KOPT-K1 (cell line): ENCODE data around the gene SPRN.
"Not testable (repeated sequence)": the region's sequence is repeated elsewhere in the genome, so short reads cannot be mapped to it uniquely, and the experiment has no call there.

ENCODE experiments used
- H3K27ac ChIP-seq: fragments of 200-600 bp; sonication (generic); 2 replicates; pipeline ENCODE4 v1.5.1; 2016; ENCODE audit warnings: antibody characterized with exemption, mild to moderate bottlenecking, low read depth, low read length; ENCODE audit not compliant: poor library complexity, severe bottlenecking
- H3K36me3 ChIP-seq: fragments of 200-600 bp; sonication (generic); 2 replicates; pipeline ENCODE4 v1.5.1; 2017; ENCODE audit warnings: antibody characterized with exemption, mild to moderate bottlenecking, low read length, moderate library complexity; ENCODE audit not compliant: insufficient read depth
- H3K9me3 ChIP-seq: fragments of 200-600 bp; sonication (generic); 2 replicates; pipeline ENCODE4 v1.5.1; 2017; ENCODE audit warnings: antibody characterized with exemption, low read length, mild to moderate bottlenecking; ENCODE audit not compliant: insufficient read depth, poor library complexity, severe bottlenecking

SPRN gene

GRCh38 chr10:133448120-133448519 lies 23.7 kb upstream of the SPRN start:
- peaks cover 50% of the 10 kb centered on the region for H3K9me3 ChIP-seq
- H3K36me3 ChIP-seq, result no peaks in the 10 kb centered on the region
- H3K27ac ChIP-seq, result no peak overlapping the region

- Histone ChIP-seq H3K9me3 (peaks cover 50% of the 10 kb centered on the region), H3K36me3 (no peaks in the 10 kb centered on the region), H3K27ac (no peak overlapping the region)
These were observed 22.6 kb upstream of the SPRN start for GRCh38 chr10:133446979-133447378.

DNA sequence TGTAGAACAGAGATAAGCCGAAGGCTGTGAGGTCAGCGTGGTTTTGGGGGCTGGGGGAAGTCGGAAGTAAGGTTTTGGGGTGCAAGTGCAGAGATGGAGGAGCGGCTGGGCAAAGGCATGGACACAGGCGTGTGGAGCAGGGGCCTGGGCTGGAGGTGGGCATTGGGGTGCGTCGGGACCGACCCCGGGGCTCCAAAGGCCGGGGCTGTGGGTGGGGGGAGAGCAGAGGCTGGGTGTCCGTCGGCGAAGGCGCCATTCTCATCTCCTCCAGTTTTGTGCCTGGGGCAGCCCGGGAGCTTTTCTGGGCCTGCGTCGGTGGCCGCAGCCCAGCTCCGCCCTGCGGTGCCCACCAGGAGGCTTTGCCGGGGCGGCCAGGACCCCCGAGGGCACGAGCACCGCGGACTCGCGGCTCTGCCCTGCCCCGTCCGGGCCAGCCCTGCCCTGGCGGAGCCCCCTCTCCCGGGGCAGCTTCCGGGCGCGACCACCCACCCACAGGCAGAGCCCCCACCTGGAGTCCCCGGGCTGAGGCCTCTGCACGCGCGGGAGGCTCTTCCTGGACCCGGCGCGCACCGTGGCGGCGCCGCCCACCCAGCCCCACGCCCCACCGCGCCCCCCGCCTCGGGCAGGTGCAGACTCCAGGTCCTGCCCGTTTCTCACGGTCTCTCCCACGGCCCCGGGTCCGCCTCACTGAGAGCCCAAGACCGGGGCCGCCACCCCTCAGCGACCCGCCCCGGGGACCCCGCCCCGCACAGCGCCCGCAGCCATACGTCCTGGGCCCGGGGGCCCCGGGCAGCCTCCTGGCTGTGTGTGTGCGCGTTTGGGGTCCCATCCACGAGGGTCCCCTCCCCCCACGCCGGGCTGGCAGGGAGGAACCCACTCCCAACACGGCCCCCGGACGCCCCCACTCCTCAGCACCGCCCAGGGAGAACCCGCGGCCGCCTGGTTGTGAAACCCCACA lies 21.6 kb upstream of the SPRN start:
- H3K9me3 ChIP-seq, result peaks cover 50% of the 10 kb centered on the region
- no peak overlapping the region for H3K27ac ChIP-seq
- H3K36me3 ChIP-seq, result no peaks in the 10 kb centered on the region

DNA sequence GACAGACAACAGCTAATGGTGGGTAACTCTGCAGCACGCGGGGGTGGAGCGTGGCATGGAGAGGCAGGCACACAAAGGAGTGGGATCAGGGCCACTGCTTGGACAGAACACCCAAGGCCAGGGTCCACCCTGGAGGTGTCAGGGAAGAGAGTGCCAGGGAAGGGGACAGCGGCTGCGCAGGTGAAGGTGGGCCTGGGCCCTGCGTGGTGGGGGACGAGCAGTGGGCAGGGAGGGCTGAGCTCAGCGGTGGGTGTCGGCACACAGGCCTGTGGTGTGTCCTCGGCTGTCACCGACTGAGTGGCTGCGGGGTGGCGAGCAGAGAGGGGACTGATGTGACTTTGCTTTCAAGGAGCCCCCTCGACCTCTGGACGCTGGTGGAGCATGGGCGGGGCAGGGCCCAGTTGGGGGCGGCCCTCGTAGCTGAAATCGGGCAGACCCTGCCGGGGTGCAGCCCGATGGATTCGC lies 20.9 kb upstream of the SPRN start:
- no peaks in the 10 kb centered on the region for H3K36me3 ChIP-seq
- H3K27ac ChIP-seq, result no peak overlapping the region
- H3K9me3 ChIP-seq, result peaks cover 50% of the 10 kb centered on the region

GRCh38 chr10:133444342-133445267 lies 20.2 kb upstream of the SPRN start:
- no peak overlapping the region for H3K27ac ChIP-seq
- H3K36me3 ChIP-seq, result no peaks in the 10 kb centered on the region
- H3K9me3 ChIP-seq, result peaks cover 50% of the 10 kb centered on the region

DNA sequence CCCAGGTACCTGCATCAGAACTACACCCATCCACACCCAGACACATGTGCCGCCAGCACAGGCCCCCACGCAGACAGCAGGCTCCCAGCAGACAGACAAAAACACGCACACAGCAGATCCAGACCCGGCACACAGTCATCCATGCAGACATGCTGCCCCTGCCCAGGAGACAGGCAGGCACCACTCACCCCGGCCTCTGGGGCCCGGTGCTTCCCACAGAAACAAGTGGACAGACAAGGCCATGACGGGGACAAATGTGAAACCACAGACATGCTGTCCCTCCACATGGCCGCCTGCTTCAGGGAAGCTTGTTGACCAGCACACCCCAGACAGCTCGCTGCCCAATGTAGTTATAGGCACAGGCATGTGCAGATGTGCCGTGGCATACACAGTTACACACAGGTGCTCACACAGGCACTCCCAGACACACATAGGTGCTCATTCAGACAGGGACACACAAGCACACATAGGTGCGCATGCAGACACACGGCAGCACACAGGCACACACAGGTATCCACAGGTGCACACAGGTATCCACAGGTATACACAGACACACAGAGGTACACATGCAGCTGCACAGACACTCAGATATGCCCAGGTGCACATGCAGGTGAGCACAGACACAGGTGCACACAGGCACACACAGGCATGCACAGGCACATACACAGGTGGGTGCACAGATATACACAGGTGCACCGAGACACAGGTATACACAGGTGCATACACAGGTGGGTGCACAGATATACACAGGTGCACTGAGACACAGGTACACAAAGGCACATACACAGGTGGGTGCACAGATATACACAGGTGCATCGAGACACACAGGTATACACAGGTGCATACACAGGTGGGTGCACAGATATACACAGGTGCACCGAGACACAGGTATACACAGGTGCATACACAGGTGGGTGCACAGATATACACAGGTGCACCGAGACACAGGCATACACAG lies 18.8 kb upstream of the SPRN start:
- Histone ChIP-seq H3K36me3 (no peaks in the 10 kb centered on the region), H3K27ac (peak overlapping the region; percentile 52), H3K9me3 (peaks cover 38% of the 10 kb centered on the region)

- Histone ChIP-seq H3K36me3 (no peaks in the 10 kb centered on the region), H3K27ac (peak overlapping the region; percentile 52), H3K9me3 (peaks cover 29% of the 10 kb centered on the region)
These were observed 18.0 kb upstream of the SPRN start for GRCh38 chr10:133442191-133442966.

DNA sequence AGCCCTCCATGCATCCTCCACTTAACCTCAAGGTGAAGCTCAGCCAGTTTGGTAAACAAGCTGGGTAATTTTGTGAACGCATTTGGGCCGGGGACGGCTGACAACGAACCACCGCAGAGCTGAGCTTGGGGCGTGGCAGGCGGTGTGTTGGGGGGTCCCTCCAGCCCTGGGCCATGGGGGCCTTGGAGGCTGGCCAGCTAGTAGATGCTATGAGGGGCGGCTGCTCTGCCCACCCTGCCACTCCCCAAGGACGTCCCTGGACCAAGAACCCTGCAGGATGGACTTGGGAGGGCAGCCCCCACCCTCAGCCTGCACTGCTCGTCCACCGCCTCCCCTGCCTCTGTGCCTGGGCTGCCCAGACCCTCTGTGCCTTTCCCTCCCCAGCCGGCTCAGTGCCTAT lies 17.4 kb upstream of the SPRN start:
- H3K27ac ChIP-seq, result peak overlapping the region; percentile 52
- no peaks in the 10 kb centered on the region for H3K36me3 ChIP-seq
- peaks cover 23% of the 10 kb centered on the region for H3K9me3 ChIP-seq

DNA sequence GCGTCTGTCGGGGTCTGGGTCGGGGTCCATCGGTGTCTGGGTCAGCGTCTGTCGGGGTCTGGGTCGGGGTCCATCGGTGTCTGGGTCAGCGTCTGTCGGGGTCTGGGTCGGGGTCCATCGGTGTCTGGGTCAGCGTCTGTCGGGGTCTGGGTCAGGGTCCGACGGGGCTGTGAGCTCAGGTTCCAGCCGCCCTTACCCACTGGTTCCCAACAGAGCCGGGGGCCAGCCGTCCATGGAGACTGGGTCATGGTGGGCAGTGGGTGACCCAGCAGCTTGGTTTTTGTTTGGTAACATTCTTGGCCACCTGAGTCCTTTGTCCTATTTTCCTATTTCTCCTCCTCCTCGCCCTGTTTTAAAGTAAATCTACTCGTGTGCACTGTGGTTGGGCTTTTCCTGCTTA lies 16.9 kb upstream of the SPRN start:
- not testable (repeated sequence) for H3K36me3 ChIP-seq
- peaks cover 19% of the 10 kb centered on the region for H3K9me3 ChIP-seq
- H3K27ac ChIP-seq, result peak overlapping the region; percentile 52

GRCh38 chr10:133440633-133441285 lies 16.3 kb upstream of the SPRN start:
- no peaks in the 10 kb centered on the region for H3K36me3 ChIP-seq
- H3K9me3 ChIP-seq, result peaks cover 13% of the 10 kb centered on the region
- no peak overlapping the region for H3K27ac ChIP-seq

DNA sequence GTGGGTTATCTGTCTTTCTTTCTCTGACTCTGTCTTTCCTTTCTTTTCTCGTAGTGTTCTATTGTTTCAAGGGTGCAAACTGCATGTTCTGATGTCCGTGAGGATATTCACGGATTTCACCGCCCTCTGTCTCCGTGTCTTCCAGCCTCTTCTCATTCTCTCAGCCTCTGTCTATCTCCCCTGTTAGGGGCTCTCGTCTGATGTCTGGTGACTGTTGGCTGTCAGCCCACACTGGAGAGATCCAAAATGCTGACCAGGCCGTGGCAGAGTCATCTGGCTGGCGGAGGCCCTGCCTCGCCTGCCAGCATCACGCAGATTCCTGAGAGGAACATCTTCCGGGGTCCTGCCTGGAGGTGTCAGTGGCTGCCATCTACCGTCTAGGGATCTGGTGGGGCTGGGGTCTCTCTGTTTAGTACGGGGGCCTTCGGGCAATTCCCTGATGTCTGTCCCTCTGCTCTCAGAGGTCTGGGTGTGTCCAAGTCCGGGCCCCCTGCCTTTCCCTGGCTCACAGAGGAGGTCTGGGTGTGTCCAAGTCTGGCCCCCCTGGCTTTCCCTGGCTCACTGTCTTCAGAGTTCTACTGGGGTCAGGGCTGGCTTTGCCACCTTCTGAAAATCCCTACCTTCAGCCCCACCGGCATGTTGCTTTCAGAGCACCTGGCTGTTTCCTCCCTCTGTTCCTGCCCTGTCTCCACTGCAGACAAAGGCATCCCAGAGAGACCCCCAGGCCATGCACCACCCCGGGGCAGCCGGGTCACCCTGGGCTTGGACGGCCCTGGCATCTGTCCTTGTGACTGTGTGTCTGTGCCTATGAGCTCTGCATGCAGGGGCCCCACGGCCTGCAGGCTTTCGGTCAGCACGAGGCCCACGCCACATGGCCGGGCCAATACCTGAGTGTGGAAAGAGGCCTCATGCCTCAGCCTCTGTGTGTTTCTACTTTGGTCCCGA lies 15.4 kb upstream of the SPRN start:
- Histone ChIP-seq H3K36me3 (no peaks in the 10 kb centered on the region), H3K9me3 (peaks cover 4% of the 10 kb centered on the region), H3K27ac (no peak overlapping the region)

GRCh38 chr10:133438711-133439273 lies 14.4 kb upstream of the SPRN start:
- Histone ChIP-seq H3K27ac (no peak overlapping the region), H3K9me3 (no peaks in the 10 kb centered on the region), H3K36me3 (no peaks in the 10 kb centered on the region)
